Fibroblast of mammary gland (primary cell): ENCODE data around the gene ADD2.

Experiments
- DNase-seq: peaks from one replicate; pipeline ENCODE4 v3.0.0-alpha.2; 2010; ENCODE audit warnings: low read depth
- H3K4me3 ChIP-seq: 2 replicates; pipeline ENCODE4 v1.5.1; 2011; ENCODE audit warnings: low read depth, mild to moderate bottlenecking, low read length, moderate library complexity; ENCODE audit not compliant: control insufficient read depth
- TF ChIP-seq, protein P1 (sequence below): conservative IDR thresholded peaks from 2 replicates; pipeline ENCODE4 v1.5.1; 2011; ENCODE audit warnings: low read depth, low read length, inconsistent platforms; ENCODE audit not compliant: control insufficient read depth, insufficient read depth

ADD2 gene

GRCh38 chr2:70685771-70686171, 82.2 kb downstream of the ADD2 start:
- DNase-seq: no peak
- TF ChIP-seq, protein P1, sequence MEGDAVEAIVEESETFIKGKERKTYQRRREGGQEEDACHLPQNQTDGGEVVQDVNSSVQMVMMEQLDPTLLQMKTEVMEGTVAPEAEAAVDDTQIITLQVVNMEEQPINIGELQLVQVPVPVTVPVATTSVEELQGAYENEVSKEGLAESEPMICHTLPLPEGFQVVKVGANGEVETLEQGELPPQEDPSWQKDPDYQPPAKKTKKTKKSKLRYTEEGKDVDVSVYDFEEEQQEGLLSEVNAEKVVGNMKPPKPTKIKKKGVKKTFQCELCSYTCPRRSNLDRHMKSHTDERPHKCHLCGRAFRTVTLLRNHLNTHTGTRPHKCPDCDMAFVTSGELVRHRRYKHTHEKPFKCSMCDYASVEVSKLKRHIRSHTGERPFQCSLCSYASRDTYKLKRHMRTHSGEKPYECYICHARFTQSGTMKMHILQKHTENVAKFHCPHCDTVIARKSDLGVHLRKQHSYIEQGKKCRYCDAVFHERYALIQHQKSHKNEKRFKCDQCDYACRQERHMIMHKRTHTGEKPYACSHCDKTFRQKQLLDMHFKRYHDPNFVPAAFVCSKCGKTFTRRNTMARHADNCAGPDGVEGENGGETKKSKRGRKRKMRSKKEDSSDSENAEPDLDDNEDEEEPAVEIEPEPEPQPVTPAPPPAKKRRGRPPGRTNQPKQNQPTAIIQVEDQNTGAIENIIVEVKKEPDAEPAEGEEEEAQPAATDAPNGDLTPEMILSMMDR: no peak
- H3K4me3 ChIP-seq: no peak overlapping the region

DNA sequence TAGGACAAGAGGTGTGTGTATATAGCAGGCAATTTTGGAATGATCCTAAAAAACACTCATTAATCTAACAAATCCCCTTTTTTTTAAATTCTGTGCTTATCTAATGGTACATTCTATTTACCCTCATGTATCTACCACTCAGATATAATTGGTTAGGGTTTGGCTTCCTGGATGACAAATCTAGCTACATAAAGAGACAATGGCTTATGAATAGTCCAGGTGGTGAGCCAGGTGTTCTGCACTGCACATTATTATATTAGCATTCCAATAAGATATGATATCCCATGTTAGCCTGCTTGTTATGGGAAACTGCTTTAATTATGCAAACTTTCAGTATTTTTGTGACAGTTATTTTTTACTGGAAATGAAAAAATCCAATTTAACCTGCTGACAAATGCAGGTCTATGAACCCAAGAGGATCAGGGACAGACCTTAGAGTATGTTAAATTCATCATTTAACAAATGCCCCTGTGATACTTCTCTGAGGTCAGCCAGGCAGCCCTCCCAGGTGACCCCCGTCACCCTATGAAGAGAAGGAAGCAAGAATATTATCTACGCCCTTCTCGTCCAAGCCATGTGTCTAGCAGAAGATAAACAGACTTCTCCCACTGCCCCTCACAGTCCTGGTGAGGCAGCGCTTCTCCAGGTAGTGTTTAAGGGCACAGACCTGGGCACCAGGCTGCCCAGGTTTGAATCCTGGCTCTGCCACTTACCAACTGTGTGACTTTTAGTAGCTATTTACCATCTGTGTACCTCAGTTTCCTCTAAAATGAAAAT, 83.0 kb downstream of the ADD2 start:
- H3K4me3 ChIP-seq: no peak overlapping the region
- DNase-seq: no peak
- TF ChIP-seq, protein P1: no peak

DNA sequence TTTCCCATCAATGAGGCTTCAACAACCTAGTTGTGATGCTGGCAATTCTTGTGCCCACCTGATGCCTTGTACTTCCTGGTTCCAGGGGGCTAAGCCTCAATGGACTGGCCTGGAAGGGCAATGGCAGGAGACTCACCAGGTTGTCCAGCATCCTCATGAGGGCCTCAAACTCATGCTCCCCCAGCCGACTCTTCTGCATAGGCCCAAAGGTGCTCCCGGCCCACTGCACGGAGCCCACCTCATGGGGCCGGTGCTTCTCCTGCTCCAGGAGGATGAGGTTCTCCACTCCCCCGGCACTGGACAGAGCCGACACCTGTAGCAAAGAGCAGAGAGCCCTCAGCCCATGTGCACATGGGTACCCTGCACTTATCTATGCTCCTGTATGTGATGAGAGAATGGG, 84.5 kb downstream of the ADD2 start:
- no peak overlapping the region for H3K4me3 ChIP-seq
- TF ChIP-seq, protein P1: no peak
- no peak for DNase-seq

GRCh38 chr2:70680735-70681134, 87.3 kb downstream of the ADD2 start:
- TF ChIP-seq, protein P1: no peak
- no peak overlapping the region for H3K4me3 ChIP-seq
- no peak for DNase-seq

DNA sequence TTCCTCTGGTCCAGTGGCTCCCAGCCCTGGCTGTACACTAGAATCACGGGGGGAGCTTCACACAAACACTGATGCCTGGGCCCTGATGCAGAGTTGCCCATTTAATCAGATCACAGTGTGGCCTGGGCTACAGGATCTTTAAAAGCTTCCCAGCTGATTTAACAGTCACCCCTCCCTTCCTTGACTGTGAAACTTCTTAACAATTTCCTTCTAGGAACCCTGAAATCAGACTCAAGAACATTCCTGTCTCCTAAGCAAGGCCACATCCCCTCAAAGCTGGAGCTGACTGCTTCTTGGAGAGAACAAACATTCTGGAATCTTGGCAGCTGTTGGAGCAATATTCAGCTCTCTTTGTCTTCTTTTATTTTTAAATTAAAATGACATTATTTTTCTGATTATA, 88.7 kb downstream of the ADD2 start:
- no peak for DNase-seq
- H3K4me3 ChIP-seq: no peak overlapping the region
- TF ChIP-seq, protein P1: no peak

- TF ChIP-seq, protein P1: no peak
- no peak overlapping the region for H3K4me3 ChIP-seq
- no peak for DNase-seq
These were observed 89.3 kb downstream of the ADD2 start for GRCh38 chr2:70678576-70679143.
